Liver (tissue), 3 donors: ENCODE data around the gene ATP13A2.

ENCODE experiments used
- FOXA2 ChIP-seq: IDR thresholded peaks from 2 replicates; pipeline ENCODE4 v1.6.1; 2016; ENCODE audit warnings: antibody characterized with exemption
- GABPA ChIP-seq, 2 donors: IDR thresholded peaks in 1 of 2; conservative IDR thresholded peaks in 1 of 2; 2 replicates each; pipeline ENCODE4 v1.6.1; 2016; ENCODE audit warnings: antibody characterized with exemption in 2 of 2, mild to moderate bottlenecking in 1 of 2, moderate library complexity in 1 of 2
- JUND ChIP-seq, 2 donors: IDR thresholded peaks; 2 replicates each; pipeline ENCODE4 v1.6.1; 2016; ENCODE audit warnings: antibody characterized with exemption in 2 of 2
- RAD21 ChIP-seq, 2 donors: IDR thresholded peaks; 2 replicates each; pipeline ENCODE4 v1.6.1; 2016; ENCODE audit warnings: antibody characterized with exemption in 2 of 2, mild to moderate bottlenecking in 2 of 2
- RXRA ChIP-seq, 2 donors: IDR thresholded peaks; 2 replicates each; pipeline ENCODE4 v1.6.1; 2017 to 2018; ENCODE audit warnings: antibody characterized with exemption in 2 of 2, mild to moderate bottlenecking in 1 of 2
- TAF1 ChIP-seq: conservative IDR thresholded peaks from 2 replicates; pipeline ENCODE4 v1.6.1; 2016; ENCODE audit warnings: antibody characterized with exemption, mild to moderate bottlenecking
- YY1 ChIP-seq: IDR thresholded peaks from 2 replicates; pipeline ENCODE4 v1.6.1; 2016; ENCODE audit warnings: antibody characterized with exemption, mild to moderate bottlenecking
- TF ChIP-seq, protein P1 (sequence below): fragments of 150-350 bp; IDR thresholded peaks from 2 replicates; pipeline ENCODE4 v1.5.1; 2017; ENCODE audit warnings: improper control_type of control experiment, low read depth, low read length; ENCODE audit not compliant: missing input control
- TF ChIP-seq, protein P2 (sequence below): IDR thresholded peaks from 2 replicates; pipeline ENCODE4 v1.6.1; 2016; ENCODE audit warnings: antibody characterized with exemption, mild to moderate bottlenecking
- TF ChIP-seq, protein P3 (sequence below): IDR thresholded peaks from 2 replicates; pipeline ENCODE4 v1.6.1; 2016; ENCODE audit warnings: antibody characterized with exemption
- TF ChIP-seq, protein P4 (sequence below): IDR thresholded peaks from 2 replicates; pipeline ENCODE4 v1.6.1; 2016; ENCODE audit warnings: antibody characterized with exemption
- TF ChIP-seq, protein P5 (sequence below): IDR thresholded peaks from 2 replicates; pipeline ENCODE4 v1.6.1; 2016; ENCODE audit warnings: antibody characterized with exemption
- donor health status: healthy.
- donor health status: healthy.

DNA sequence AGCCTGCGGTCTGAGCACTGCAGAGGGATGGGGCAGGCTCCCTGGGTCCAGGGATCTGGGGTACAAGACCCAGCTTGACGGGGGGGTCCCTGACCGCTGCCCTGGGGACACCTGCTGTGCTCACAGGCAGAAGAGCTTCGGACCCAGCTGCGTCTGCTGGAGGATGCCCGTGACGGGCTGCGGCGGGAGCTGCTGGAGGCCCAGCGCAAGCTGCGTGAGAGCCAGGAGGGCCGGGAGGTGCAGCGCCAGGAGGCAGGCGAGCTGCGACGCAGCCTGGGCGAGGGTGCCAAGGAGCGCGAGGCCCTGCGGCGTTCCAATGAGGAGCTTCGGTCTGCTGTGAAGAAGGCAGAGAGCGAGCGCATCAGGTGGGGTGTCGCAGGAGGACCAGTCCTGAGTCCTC lies 56.5 kb downstream of the ATP13A2 start:
- TF ChIP-seq, protein P1, sequence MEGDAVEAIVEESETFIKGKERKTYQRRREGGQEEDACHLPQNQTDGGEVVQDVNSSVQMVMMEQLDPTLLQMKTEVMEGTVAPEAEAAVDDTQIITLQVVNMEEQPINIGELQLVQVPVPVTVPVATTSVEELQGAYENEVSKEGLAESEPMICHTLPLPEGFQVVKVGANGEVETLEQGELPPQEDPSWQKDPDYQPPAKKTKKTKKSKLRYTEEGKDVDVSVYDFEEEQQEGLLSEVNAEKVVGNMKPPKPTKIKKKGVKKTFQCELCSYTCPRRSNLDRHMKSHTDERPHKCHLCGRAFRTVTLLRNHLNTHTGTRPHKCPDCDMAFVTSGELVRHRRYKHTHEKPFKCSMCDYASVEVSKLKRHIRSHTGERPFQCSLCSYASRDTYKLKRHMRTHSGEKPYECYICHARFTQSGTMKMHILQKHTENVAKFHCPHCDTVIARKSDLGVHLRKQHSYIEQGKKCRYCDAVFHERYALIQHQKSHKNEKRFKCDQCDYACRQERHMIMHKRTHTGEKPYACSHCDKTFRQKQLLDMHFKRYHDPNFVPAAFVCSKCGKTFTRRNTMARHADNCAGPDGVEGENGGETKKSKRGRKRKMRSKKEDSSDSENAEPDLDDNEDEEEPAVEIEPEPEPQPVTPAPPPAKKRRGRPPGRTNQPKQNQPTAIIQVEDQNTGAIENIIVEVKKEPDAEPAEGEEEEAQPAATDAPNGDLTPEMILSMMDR: no peak
- TF ChIP-seq, protein P2, sequence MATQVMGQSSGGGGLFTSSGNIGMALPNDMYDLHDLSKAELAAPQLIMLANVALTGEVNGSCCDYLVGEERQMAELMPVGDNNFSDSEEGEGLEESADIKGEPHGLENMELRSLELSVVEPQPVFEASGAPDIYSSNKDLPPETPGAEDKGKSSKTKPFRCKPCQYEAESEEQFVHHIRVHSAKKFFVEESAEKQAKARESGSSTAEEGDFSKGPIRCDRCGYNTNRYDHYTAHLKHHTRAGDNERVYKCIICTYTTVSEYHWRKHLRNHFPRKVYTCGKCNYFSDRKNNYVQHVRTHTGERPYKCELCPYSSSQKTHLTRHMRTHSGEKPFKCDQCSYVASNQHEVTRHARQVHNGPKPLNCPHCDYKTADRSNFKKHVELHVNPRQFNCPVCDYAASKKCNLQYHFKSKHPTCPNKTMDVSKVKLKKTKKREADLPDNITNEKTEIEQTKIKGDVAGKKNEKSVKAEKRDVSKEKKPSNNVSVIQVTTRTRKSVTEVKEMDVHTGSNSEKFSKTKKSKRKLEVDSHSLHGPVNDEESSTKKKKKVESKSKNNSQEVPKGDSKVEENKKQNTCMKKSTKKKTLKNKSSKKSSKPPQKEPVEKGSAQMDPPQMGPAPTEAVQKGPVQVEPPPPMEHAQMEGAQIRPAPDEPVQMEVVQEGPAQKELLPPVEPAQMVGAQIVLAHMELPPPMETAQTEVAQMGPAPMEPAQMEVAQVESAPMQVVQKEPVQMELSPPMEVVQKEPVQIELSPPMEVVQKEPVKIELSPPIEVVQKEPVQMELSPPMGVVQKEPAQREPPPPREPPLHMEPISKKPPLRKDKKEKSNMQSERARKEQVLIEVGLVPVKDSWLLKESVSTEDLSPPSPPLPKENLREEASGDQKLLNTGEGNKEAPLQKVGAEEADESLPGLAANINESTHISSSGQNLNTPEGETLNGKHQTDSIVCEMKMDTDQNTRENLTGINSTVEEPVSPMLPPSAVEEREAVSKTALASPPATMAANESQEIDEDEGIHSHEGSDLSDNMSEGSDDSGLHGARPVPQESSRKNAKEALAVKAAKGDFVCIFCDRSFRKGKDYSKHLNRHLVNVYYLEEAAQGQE: no peak
- TF ChIP-seq TAF1 (no peak), FOXA2 (no peak), RAD21 (IDR thresholded peaks at IDR 0.05) (no peak), GABPA (IDR thresholded peaks at IDR 0.05 in 1 of 2, conservative IDR thresholded peaks at IDR 0.05 in 1 of 2) (no peak), RXRA (IDR thresholded peaks at IDR 0.05) (no peak), YY1 (no peak), JUND (IDR thresholded peaks at IDR 0.05) (no peak)
- TF ChIP-seq, protein P3, sequence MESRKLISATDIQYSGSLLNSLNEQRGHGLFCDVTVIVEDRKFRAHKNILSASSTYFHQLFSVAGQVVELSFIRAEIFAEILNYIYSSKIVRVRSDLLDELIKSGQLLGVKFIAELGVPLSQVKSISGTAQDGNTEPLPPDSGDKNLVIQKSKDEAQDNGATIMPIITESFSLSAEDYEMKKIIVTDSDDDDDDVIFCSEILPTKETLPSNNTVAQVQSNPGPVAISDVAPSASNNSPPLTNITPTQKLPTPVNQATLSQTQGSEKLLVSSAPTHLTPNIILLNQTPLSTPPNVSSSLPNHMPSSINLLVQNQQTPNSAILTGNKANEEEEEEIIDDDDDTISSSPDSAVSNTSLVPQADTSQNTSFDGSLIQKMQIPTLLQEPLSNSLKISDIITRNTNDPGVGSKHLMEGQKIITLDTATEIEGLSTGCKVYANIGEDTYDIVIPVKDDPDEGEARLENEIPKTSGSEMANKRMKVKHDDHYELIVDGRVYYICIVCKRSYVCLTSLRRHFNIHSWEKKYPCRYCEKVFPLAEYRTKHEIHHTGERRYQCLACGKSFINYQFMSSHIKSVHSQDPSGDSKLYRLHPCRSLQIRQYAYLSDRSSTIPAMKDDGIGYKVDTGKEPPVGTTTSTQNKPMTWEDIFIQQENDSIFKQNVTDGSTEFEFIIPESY: no peak
- TF ChIP-seq, protein P4, sequence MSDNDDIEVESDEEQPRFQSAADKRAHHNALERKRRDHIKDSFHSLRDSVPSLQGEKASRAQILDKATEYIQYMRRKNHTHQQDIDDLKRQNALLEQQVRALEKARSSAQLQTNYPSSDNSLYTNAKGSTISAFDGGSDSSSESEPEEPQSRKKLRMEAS: no peak
- TF ChIP-seq, protein P5, sequence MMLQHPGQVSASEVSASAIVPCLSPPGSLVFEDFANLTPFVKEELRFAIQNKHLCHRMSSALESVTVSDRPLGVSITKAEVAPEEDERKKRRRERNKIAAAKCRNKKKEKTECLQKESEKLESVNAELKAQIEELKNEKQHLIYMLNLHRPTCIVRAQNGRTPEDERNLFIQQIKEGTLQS: no peak
